NCI-H526 treated with DMSO at 0.1 percent for 48 hours (cell line): ENCODE data around the gene APBA1.

Experiments
- DNase-seq: peaks from one replicate; lab custom pipeline; 2025; lab: John Stamatoyannopoulos, UW

The APBA1 gene

DNA sequence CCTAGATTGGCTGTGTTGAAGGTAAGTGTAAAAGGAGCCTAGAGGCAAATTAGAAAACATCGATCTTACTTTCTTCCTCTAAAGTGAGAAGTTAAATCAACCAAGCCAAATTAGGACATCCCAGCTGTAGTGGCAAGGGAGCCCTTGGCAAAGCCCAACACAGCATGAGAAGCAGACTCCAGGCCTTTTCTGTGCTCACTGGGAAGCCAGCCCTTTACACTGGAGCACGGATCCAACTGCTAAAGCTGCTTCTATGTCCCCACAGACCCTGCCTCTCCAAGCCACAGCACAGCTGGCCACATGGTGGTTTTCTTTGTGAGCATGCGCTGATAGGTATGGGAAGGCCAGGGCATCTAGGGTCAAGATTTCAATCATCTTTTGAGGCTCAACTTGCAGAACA is 94.1 kb downstream of the APBA1 start:
- no peak for DNase-seq

- DNase-seq = no peak
Measured at GRCh38 chr9:69577123-69577522, 95.0 kb downstream of the APBA1 start.

- DNase-seq = no peak
Measured at GRCh38 chr9:69574057-69574456, 98.1 kb downstream of the APBA1 start.

DNA sequence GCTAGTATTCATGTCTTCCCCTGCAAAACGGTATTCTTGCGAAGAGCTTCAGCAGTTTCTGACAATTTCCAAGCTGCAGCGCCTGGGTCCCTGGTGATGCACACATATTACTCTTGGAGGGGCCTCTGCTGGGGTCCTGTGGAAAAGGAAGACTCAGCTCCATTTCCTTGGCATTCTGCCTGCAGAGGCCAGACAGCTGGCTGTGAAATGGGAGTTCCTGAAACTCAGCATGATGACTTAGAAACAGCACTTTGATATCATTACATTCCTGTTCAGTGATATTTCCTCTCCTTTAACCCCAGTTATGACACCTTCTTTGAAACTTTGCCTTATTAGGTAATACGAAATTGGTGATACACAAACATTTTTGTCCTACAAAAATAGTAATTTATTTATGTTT is 98.5 kb downstream of the APBA1 start:
- no peak for DNase-seq

DNA sequence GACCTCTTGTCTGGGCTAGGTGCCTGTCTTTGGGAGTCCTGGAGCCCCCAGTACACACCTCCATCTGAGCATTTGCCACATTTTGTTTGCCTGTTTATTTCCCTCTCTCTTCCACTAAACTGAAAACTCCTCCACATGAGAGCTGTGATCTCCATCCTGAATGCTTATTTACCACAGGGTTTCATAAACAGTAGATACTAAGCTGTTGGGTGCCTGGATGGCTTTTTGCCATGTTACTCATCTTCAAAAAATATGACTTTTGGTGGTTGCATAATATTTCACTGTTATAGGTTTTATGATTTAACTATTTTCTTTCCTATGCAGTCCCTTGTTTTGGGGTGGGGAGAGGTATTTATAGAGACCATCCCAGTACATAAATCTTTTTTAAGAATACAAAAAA is 99.6 kb downstream of the APBA1 start:
- DNase-seq = no peak

GRCh38 chr9:69571032-69571431 is 101.1 kb downstream of the APBA1 start:
- DNase-seq = no peak

DNA sequence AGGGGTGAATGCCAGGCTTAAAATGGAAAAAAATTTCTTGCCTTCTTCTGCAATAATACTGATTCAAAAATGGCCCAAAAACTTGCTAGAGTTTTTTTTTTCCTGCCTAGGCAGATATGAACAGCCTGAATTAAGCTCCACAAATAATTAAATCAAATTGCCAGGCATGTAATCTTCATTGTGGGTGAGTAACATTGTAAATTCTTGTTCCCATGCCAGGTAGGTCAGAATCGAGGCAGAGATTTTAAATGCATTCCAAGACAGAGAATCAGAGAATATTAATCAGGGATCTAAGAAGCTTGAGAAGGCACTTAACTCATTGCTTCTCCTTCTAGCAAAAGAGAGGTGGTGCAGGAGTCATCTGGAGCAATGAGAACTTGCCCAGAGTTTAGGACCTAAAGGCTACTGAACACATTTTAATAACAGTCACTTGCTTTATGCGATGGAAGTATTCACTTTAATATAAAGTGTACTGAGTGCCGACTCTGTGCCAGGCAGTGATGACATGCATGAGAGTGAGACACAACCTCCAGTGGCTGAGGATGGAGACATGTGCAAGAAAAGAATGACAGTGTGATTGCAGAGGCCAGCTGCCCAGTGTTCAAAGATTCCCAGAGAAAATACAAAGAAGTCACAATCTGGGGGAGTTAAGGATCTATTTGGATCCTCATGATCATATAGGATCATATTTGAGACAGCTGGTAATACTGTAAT is 102.3 kb downstream of the APBA1 start:
- no peak for DNase-seq

DNA sequence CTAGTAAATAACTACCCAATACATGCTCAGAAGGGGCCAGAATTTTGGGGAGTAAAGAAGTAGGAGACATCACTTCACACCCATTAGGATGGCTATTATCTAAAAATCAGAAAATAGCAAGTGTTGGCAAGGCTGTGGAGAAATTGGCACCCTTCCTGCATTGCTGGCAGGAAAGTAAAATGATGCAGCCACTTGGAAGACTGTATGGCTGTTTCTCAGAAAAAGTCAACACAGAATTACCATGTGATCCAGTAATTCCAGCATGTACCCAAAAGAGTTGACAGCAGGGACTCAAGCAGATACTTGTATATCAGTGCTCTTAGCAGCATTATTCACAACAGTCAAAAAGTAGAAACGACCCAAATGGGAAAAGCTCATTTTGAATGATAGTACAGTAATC is 107.6 kb downstream of the APBA1 start:
- DNase-seq = no peak

DNA sequence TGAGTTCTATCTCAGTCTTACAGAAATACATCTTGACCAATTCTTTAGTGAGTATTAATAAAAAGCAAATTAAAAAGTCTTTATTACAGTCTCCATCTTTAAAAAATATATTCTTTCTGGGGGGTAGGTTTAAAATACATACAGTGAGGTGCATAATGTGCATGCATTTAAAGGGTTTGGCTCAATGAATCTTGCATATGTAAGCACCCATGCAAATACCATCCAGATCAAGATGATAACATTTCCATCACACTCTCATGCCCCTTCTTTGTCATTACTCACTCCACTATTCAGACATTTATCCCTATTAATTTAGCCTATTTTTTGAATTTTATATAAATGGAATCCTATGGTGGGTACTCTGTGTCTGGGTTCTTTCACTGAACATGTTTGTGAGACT is 113.0 kb downstream of the APBA1 start:
- DNase-seq = peak; percentile 21

GRCh38 chr9:69556707-69557106 is 115.5 kb downstream of the APBA1 start:
- no peak for DNase-seq

GRCh38 chr9:69555802-69556201 is 116.4 kb downstream of the APBA1 start:
- no peak for DNase-seq

DNA sequence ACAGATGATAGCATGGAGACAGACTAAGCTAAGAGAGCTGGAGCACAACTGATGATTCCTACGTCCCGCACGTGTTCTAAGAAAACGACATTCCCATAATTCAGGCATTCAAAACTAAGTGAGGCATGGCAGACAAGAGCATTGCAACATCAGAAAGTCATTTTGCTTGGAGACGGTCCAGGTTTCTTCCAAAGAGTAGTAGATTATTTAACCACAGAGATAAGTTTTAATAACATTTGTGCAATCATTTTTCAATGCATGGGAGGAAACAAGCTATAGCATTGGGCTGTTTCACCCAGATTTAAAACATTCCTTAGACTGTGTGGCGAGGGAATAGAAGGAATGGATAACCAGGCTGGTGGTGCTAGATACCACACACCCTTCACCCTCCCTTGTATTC is 117.2 kb downstream of the APBA1 start:
- DNase-seq = no peak

DNA sequence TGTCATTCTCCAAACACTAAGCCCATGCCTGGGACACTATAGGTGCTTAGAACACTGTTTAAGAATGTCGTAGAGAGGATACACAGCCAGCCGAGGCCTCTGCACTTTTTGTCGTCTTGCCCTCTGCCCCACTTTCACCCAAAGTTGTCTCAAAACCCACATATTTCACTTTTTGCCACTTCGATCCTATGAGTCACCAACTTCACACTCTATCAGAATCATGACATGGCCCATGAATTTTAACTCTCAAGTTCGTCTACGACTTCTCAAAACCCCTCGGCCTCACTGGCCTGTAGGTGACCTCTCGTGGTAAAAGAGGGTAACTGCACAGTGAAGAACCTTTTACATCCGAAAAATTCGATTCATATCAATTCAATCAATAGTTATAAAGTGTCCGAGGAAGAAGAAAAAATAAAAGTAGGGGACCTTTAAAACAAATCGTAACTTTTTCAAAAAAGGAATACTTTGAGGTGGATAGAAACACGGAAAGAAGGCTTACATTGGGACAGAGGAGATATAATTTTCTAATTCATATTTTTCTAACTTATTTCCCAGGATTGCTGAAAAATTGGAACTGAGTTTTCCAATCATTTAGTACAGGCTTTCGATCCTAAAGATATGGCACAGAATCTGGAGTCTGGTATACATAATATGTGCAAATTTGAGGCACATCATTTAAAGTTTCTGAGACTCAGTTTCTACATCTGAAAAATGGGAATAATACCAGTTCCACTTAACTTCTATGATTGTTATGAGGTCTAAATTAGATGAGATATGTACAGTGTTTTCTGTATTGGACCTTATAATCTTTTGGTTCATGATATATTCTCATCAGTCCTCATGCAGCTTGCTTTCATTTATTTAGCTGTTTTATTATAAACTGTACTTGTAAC is 122.6 kb downstream of the APBA1 start:
- no peak for DNase-seq

DNA sequence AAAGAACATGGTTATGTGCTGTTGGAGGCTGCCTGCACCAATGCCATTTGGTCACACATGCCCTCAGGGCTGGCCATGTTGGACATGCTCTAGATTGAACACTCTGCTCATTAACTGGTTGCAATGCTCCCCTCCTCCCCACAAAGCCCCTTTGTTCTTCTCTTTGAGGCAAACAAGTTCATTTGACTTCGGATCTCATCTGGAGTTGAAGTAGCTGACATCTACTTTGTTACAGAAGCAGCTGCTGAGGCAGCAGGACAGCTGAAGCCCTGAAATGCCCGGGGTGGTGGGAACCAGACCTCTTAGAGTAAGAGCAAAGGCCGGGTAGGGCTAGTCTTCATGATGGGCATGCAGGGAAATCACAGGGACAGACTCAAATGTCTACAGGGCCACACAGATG is 123.5 kb downstream of the APBA1 start:
- DNase-seq = no peak

GRCh38 chr9:69546265-69546664 is 125.9 kb downstream of the APBA1 start:
- DNase-seq = peak; percentile 1

- DNase-seq = no peak
Measured at GRCh38 chr9:69542942-69543704, 129.0 kb downstream of the APBA1 start.

- no peak for DNase-seq
Measured at GRCh38 chr9:69542058-69542457, 130.1 kb downstream of the APBA1 start.

- no peak for DNase-seq
Measured at GRCh38 chr9:69535911-69536310, 136.3 kb downstream of the APBA1 start.

- DNase-seq = no peak
Measured at GRCh38 chr9:69535286-69535832, 136.8 kb downstream of the APBA1 start.

- no peak for DNase-seq
Measured at GRCh38 chr9:69532396-69532795, 139.8 kb downstream of the APBA1 start.

DNA sequence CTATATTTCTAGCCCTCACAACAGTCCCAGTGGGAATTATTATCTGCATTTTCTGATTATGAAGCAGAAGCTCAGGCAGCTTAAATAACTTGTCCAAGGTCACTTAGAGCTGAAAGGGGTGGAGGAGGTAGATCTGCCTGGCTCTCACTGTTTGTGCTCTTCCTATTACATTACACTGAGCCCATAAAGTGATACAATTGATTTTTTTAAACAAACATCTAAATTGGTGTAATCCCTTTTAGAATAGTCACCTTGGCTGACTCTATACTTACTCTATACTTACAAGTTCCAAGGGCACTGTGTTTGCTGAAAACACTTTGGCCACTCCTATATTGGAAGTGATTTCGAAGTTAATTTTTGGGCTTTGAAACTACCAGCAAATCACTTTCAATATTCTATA is 144.7 kb downstream of the APBA1 start:
- DNase-seq = no peak

DNA sequence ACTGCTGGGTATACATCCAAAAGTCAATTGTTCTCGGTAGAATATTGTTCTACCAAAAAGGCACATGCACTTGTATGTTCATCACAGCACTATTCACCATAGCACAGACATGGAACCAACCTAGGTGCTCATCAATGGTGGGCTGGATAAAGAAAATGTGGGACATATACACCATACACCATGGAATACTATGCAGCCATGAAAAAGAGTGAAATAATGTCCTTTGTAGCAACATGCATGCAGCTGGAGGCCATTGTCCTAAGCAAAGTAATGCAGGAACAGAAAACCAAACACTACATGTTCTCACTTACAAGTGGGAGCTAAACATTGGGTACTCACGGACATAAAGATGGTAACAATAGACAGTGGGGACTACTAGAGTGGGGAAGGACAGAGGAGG is 145.5 kb downstream of the APBA1 start:
- DNase-seq = no peak
